Measurements from ENCODE around the gene RIF1.

The RIF1 gene

GRCh38 chr2:151491496-151491895, 81.8 kb downstream of the RIF1 start:
- FAIRE-seq (no peak), DNase-seq (ENCODE audit: extremely low spot score, insufficient read length, low read depth) (no peak)

- no peak for FAIRE-seq
Observed at GRCh38 chr2:151498178-151498577, 88.5 kb downstream of the RIF1 start.

GRCh38 chr2:151506170-151506569, 96.5 kb downstream of the RIF1 start:
- DNase-seq (ENCODE audit: extremely low spot score, insufficient read length, low read depth) (no peak), FAIRE-seq (no peak)

More at GRCh38 chr2:151498178-151498577, 88.5 kb downstream of the RIF1 start:
- no peak for DNase-seq (ENCODE audit: extremely low spot score, insufficient read length, low read depth)

GRCh38 chr2:151508519-151508918, 98.8 kb downstream of the RIF1 start:
- FAIRE-seq: no peak
- no peak for DNase-seq (ENCODE audit: extremely low spot score, insufficient read length, low read depth)

- no peak for DNase-seq (ENCODE audit: extremely low spot score, insufficient read length, low read depth)
- FAIRE-seq: no peak
Observed at GRCh38 chr2:151518802-151519201, 109.1 kb downstream of the RIF1 start.

GRCh38 chr2:151520976-151521375, 111.3 kb downstream of the RIF1 start:
- DNase-seq (ENCODE audit: extremely low spot score, insufficient read length, low read depth): no peak
- FAIRE-seq: no peak

GRCh38 chr2:151522556-151522955, 112.9 kb downstream of the RIF1 start:
- FAIRE-seq (no peak), DNase-seq (ENCODE audit: extremely low spot score, insufficient read length, low read depth) (no peak)

GRCh38 chr2:151523850-151524249, 114.1 kb downstream of the RIF1 start:
- no peak for FAIRE-seq
- DNase-seq (ENCODE audit: extremely low spot score, insufficient read length, low read depth): no peak

- no peak for FAIRE-seq
Observed at GRCh38 chr2:151525821-151526373, 116.2 kb downstream of the RIF1 start.

GRCh38 chr2:151526572-151527090, 116.9 kb downstream of the RIF1 start:
- DNase-seq (ENCODE audit: extremely low spot score, insufficient read length, low read depth): no peak
- no peak for FAIRE-seq

More at GRCh38 chr2:151525821-151526373, 116.2 kb downstream of the RIF1 start:
- DNase-seq (ENCODE audit: extremely low spot score, insufficient read length, low read depth): no peak
